Activated CD8-positive, alpha-beta T cell treated with anti-CD3 and anti-CD28 coated beads, Interleukin-2, amount 10 ng/mL, durations not matched to agents 7 days and 5 days (primary cell): ENCODE results near the gene MOB3C. TPM values are rescaled to one million over a fixed set of nuclear protein-coding genes. Genes with fewer than 3 reads are reported as not detected.
"Not testable (repeated sequence)": the region's sequence is repeated elsewhere in the genome, so short reads cannot be mapped to it uniquely, and the experiment has no call there.

Experiments used
- ATAC-seq: fragments of 150-1000 bp; cut with Tn5 transposase; one replicate; pipeline ENCODE4 v1.10.0; 2021; ENCODE audit warnings: moderate library complexity
- CTCF ChIA-PET: fragments of 350-600 bp; sonication (Branson Sonifier 250); formaldehyde crosslinking; loops from one replicate; lab custom pipeline; 2021; ENCODE audit warnings: antibody characterized with exemption; lab: Charles Lee
- POLR2A ChIA-PET: fragments of 350-600 bp; sonication (Branson Sonifier 250); formaldehyde crosslinking; loops from one replicate; lab custom pipeline; 2021; ENCODE audit warnings: antibody characterized with exemption; lab: Charles Lee
- DNase-seq: peaks from one replicate; pipeline ENCODE4 v3.0.0-alpha.2; 2020
- H3K27ac Mint-ChIP-seq: one replicate; pipeline ENCODE4 v1.8.0; 2021; ENCODE audit warnings: mild to moderate bottlenecking, mixed read lengths
- H3K27me3 Mint-ChIP-seq: one replicate; pipeline ENCODE4 v1.8.0; 2021; ENCODE audit warnings: low read depth, mixed read lengths
- H3K36me3 Mint-ChIP-seq: one replicate; pipeline ENCODE4 v1.8.0; 2021; ENCODE audit warnings: low read depth, mixed read lengths
- H3K4me1 Mint-ChIP-seq: one replicate; pipeline ENCODE4 v1.8.0; 2021; ENCODE audit warnings: low read depth, mixed read lengths
- H3K4me3 Mint-ChIP-seq: one replicate; pipeline ENCODE4 v1.8.0; 2021; ENCODE audit warnings: mild to moderate bottlenecking, mixed read lengths
- H3K9me3 Mint-ChIP-seq: one replicate; pipeline ENCODE4 v1.8.0; 2022; ENCODE audit warnings: mixed read lengths; ENCODE audit not compliant: insufficient read depth
- total RNA-seq, 2 experiments: library from RNA; stranded (reverse); gene quantifications; one replicate each; pipeline ENCODE4 v1.2.3, GENCODE V29; 2021

The MOB3C gene
- 10 to 100 TPM; 20.1 to 20.9 TPM for total RNA-seq

DNA sequence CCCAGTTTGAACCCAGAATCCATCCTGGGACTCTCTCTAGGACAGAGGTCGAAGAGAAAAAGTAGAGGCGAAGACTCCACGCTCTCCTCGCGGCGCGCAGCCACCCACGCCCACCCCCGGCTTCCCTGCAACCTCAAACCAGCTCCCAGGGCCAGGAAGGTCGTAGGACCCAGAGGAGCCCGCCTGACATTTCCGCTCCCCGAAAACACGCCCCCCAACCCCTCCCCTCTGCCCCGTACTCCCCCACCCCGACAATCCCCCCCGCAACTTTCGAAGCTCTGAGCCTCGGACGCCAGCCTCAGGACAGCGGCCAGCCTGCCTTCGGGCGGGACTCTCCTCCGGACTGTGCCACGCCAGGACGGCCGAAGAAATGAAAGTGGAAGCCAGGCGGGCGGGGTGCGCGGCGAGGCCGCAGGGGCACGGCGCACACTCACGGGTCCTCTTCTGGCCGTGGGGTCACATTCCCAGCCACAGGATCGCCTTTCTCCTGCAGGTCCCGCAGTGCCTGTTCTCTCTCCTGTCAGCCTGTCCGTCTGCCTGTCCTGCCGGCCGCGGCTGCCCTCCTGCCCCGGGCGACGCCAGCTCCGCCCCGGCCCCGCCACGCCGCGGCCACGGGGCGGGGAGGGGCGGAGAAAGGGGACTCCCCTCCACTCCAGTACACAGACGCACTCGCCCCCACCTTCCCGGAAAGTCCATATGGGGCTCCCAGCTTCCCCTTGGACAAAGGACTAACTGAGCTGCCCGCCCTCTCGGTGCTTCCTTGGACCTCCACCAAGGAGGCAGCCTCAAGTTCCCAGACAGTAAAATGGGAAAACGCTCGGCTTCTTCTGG, at the start of gene MOB3C:
Gene MOB3C (minus strand): TSS at position 535 of the 831 bp plus-strand sequence. CDS start 3,490 bp downstream, outside the sequence.
- ATAC-seq = peak; percentile 77
- Mint-ChIP-seq H3K4me3 (peak within 1 kb of the TSS; percentile 92), H3K9me3 (no peaks in the 10 kb centered on the region), H3K27ac (peak within 1 kb of the TSS; percentile 86), H3K4me1 (peaks cover 68% of the 10 kb centered on the region), H3K36me3 (peaks cover 16% of the 10 kb centered on the region), H3K27me3 (no peaks in the 10 kb centered on the region)
- DNase-seq = peak; percentile 72
- ChIA-PET POLR2A (interaction anchor here (1.0 to 6.7 kb wide), 4 partner anchors 13 to 101 kb away, joined by 3 to 79 read pairs (median 6); partner anchors contain the start of genes ATPAF1 and MKNK1), CTCF (interaction anchor here (0.9 to 2.8 kb wide), 8 partner anchors 9 to 108 kb away, joined by 3 to 19 read pairs (median 4); partner anchors contain the start of genes ATPAF1 and MKNK1)

DNA sequence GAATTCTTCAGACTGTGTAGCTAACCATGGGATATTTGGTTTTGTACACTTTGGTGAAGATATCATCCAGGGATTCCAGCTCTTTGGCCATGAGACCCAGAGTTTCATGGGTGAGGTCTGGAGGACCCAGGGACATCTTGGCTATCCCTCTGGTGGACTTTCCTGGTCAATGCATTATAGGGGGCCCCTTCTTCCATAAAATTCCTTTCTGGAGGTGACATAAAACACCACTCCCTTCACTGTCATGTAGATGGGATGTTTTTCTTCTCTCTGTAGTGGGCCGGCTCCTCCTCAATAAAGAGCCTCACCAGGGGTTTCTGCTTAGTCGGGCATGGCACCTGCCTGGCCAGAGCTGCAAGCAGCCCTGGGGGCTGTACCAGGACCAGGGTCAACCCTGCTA, 49.4 kb upstream of the MOB3C start:
- Mint-ChIP-seq H3K4me1 (peaks cover 15% of the 10 kb centered on the region), H3K4me3 (no peak overlapping the region), H3K36me3 (peaks cover 21% of the 10 kb centered on the region), H3K27ac (no peak overlapping the region), H3K27me3 (no peaks in the 10 kb centered on the region), H3K9me3 (no peaks in the 10 kb centered on the region)
- POLR2A ChIA-PET = no interaction called here
- ATAC-seq (no peak), DNase-seq (no peak)
- CTCF ChIA-PET = interaction anchor here (0.9 to 2.5 kb wide), 3 partner anchors 10 to 50 kb away, joined by 3 to 15 read pairs (median 3); no protein-coding TSS in a partner anchor

DNA sequence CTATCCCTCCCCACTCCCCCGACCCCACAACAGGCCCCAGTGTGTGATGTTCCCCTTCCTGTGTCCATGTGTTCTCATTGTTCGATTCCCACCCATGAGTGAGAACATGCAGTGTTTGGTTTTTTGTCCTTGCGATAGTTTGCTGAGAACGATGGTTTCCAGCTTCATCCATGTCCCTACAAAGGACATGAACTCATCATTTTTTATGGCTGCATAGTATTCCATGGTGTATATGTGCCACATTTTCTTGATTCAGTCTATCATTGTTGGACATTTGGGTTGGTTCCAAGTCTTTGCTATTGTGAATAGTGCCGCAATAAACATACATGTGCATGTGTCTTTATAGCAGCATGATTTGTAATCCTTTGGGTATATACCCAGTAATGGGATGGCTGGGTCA, 46.3 kb upstream of the MOB3C start:
- ATAC-seq, H3K27ac Mint-ChIP-seq, DNase-seq, POLR2A ChIA-PET, CTCF ChIA-PET, H3K4me3 Mint-ChIP-seq, H3K9me3 Mint-ChIP-seq, H3K27me3 Mint-ChIP-seq: not testable (repeated sequence)
- peaks cover 27% of the 10 kb centered on the region for H3K36me3 Mint-ChIP-seq
- H3K4me1 Mint-ChIP-seq = peaks cover 21% of the 10 kb centered on the region

DNA sequence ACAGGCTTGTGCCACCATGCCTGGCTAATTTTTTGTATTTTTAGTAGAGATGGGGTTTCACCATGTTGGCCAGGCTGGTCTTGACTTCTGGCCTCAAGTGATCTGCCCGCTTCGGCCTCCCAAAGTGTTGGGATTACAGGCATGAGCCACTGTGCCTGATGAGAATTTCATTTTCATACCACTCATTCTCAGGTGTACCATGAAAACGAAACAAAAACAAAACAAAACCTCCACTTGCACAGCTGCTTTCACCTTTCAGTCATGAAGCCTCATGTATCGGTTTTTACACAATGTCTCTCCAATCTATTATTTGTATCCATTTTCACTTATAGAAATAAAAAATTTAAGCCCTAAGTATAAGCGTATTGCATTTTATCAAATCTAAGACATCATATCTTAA, 43.5 kb upstream of the MOB3C start:
- CTCF ChIA-PET = interaction anchor here (1.1 kb wide), 1 partner anchor 111 kb away, joined by 3 read pairs; no protein-coding TSS in a partner anchor
- H3K9me3 Mint-ChIP-seq, H3K27me3 Mint-ChIP-seq, DNase-seq, POLR2A ChIA-PET, H3K4me3 Mint-ChIP-seq, H3K4me1 Mint-ChIP-seq, H3K27ac Mint-ChIP-seq, ATAC-seq: not testable (repeated sequence)
- H3K36me3 Mint-ChIP-seq = peaks cover 45% of the 10 kb centered on the region

DNA sequence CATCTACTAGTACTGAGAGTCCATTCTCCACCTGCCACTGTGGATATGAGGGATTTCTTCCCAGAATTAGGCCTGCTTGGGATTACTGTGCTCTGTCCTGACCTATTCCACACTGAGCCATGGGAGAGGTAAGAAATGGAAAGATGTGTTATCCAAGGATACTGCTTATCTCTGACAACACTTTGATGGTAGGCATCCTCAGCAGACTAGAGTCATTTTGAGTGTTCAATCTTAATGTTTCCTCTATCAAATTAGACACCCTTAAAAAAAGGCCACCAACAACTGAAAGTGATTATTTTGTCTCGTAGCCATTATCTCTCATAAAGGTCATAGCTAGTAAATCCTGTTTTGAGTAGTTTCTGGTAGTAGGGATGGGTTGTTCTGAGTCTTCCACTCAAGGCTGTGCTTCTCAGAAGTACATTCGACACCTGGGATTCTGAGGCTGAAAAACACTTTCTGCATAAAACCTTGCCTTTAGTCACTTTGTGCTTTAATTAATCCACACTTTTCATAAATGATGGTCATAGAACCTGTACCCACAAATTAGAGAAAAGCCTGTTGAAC, 42.8 kb upstream of the MOB3C start:
- Mint-ChIP-seq H3K27me3 (no peaks in the 10 kb centered on the region), H3K36me3 (peaks cover 46% of the 10 kb centered on the region), H3K4me3 (no peak overlapping the region), H3K27ac (no peak overlapping the region), H3K9me3 (peaks cover 6% of the 10 kb centered on the region), H3K4me1 (peaks cover 10% of the 10 kb centered on the region)
- no peak for ATAC-seq
- ChIA-PET POLR2A (no interaction called here), CTCF (interaction anchor here (1.1 kb wide), 1 partner anchor 110 kb away, joined by 3 read pairs; no protein-coding TSS in a partner anchor)
- no peak for DNase-seq

DNA sequence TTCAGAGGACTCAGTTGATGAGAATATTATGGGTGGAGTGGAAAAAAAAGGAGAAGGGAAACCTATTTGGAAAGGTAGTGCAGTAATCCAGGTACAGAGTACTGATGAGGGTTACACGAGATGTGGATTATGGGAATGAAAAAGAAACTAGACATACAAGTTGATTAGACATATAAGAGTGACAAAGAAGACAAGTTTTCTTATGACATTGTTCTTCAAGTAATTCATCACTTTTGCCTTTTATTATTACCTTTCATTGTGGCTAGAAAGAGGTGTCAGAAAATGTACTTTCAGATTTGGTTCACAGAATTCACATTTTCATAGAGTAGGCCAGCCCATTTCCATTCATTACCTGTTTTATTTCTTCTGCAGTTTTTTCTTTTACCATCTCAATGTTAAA, 41.2 kb upstream of the MOB3C start:
- Mint-ChIP-seq H3K4me1 (peaks cover 10% of the 10 kb centered on the region), H3K27me3 (no peaks in the 10 kb centered on the region), H3K4me3 (no peak overlapping the region), H3K36me3 (peaks cover 38% of the 10 kb centered on the region), H3K27ac (no peak overlapping the region), H3K9me3 (peaks cover 6% of the 10 kb centered on the region)
- DNase-seq (no peak), ATAC-seq (no peak)
- ChIA-PET POLR2A (no interaction called here), CTCF (interaction anchor here (1.3 to 1.5 kb wide), 2 partner anchors 10 to 18 kb away, joined by 3 to 6 read pairs; partner anchors contain the start of gene ATPAF1)

DNA sequence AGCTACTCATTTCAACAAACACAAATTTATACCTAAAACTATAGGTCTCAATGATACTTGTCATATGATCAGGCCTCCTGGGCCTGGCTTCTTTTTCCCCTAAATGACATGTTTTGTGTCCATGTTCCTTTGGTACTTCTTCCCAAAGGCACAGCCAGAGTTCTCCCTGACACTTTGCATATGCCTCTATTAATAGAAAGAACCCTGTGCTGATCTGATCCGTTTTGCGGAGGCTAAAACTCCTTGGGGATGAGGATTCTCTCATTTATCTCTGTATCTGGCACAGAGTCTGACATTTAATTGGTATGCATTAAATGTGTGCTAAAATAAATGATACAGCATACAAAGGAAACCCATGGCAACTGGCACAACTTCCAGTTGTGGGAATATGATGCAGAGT, 40.0 kb upstream of the MOB3C start:
- peaks cover 43% of the 10 kb centered on the region for H3K36me3 Mint-ChIP-seq
- CTCF ChIA-PET = interaction anchor here (1.3 to 1.5 kb wide), 2 partner anchors 11 to 19 kb away, joined by 3 to 6 read pairs; partner anchors contain the start of gene ATPAF1
- H3K27ac Mint-ChIP-seq = no peak overlapping the region
- DNase-seq (no peak), ATAC-seq (no peak)
- POLR2A ChIA-PET = no interaction called here
- no peaks in the 10 kb centered on the region for H3K27me3 Mint-ChIP-seq
- H3K4me1 Mint-ChIP-seq = peaks cover 10% of the 10 kb centered on the region
- peaks cover 6% of the 10 kb centered on the region for H3K9me3 Mint-ChIP-seq
- H3K4me3 Mint-ChIP-seq = no peak overlapping the region

DNA sequence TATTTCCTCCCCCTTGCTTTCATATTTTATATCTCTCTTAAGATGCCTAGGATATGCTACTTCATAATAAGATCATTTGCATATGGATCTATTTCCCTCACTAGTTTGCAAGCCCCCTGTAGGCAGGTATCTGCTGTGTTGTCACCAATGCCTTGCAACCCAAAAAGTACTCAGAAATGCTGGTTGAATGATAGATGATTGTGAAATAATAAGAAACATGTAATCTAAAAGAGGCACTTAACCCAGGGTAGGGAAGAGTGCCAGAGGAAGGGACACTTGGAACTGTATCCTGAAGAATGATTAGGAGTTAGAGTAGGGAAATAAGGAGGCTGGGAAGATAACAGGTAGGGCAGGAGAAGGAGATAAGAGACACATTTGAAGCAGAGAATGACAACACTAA, 39.2 kb upstream of the MOB3C start:
- H3K27ac Mint-ChIP-seq = no peak overlapping the region
- DNase-seq = no peak
- H3K27me3 Mint-ChIP-seq = no peaks in the 10 kb centered on the region
- H3K4me1 Mint-ChIP-seq = peaks cover 10% of the 10 kb centered on the region
- no peak for ATAC-seq
- ChIA-PET CTCF (no interaction called here), POLR2A (no interaction called here)
- peaks cover 6% of the 10 kb centered on the region for H3K9me3 Mint-ChIP-seq
- no peak overlapping the region for H3K4me3 Mint-ChIP-seq
- H3K36me3 Mint-ChIP-seq = peaks cover 47% of the 10 kb centered on the region

DNA sequence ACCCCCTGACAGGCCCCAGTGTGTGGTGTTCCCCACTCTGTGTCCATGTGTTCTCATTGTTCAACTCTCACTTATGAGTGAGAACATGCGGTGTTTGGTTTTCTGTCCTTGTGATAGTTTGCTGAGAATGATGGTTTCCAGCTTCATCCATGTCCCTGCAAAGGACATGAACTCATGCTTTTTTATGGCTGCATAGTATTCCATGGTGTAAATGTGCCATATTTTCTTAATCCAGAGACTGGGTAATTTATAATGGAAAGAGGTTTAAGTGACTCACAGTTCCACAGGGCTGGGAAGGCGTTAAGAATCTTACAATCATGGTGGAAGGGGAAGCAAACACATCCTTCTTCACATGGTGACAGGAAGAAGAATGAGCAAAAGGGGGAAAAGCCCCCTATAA, 38.1 kb upstream of the MOB3C start:
- POLR2A ChIA-PET, H3K4me3 Mint-ChIP-seq: not testable (repeated sequence)
- H3K36me3 Mint-ChIP-seq = peaks cover 57% of the 10 kb centered on the region

DNA sequence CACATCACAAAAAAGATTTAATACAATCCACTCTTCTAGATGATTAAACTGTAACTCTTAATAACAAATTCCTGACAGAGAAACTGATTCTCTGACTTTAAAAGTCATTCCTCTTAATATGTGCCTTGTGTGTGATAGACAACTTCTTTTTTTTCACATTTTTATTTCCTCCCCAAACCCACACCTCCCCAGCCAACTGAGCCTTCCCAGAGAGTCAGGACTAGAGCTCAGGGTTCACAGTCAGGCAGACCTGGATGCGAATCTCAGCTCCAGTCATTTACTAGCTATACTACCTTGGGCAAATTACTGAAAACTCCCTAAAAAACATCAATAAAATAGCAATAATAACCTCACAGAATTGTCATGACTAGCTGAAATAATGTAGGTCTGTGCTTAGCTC, 37.4 kb upstream of the MOB3C start:
- no peak for DNase-seq
- Mint-ChIP-seq H3K27me3 (no peaks in the 10 kb centered on the region), H3K36me3 (peaks cover 58% of the 10 kb centered on the region), H3K27ac (no peak overlapping the region), H3K9me3 (peaks cover 6% of the 10 kb centered on the region), H3K4me3 (no peak overlapping the region), H3K4me1 (peaks cover 4% of the 10 kb centered on the region)
- no peak for ATAC-seq
- ChIA-PET POLR2A (interaction anchor here (1.4 kb wide), 1 partner anchor 31 kb away, joined by 3 read pairs; no protein-coding TSS in a partner anchor), CTCF (interaction anchor here (1.2 kb wide), 1 partner anchor 18 kb away, joined by 3 read pairs; no protein-coding TSS in a partner anchor)

More for the DNA sequence above, 38.1 kb upstream of the MOB3C start:
- ATAC-seq, CTCF ChIA-PET, H3K9me3 Mint-ChIP-seq, H3K27ac Mint-ChIP-seq, H3K4me1 Mint-ChIP-seq, H3K27me3 Mint-ChIP-seq, DNase-seq: not testable (repeated sequence)

DNA sequence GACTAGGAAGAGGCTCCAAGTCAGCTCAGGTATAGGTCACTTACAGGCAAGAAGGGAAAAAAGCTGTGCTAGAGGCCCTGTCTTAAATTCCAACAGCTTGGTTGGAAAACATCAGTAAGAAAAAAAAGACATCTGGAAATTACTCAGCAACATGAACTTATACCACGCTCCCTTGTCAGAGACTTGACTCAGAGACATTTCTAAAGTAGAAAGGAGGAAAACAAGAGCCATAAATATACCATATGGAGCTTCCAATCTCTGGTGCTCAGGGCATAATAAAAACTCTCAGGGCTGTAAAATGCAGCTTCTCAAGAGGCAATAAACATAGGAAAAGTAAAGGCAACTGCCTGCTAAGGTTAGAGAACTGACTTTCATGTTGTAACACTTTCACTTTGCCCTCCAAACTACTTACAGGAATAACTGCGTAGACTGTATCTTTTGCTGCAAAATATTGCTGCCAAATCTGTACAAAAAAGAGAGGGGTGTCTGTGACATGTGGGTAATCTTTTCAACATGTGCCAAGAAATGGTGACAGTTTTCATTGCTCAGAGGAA, 36.9 kb upstream of the MOB3C start:
- H3K4me3 Mint-ChIP-seq = no peak overlapping the region
- DNase-seq (no peak), ATAC-seq (no peak)
- POLR2A ChIA-PET = interaction anchor here (1.4 kb wide), 1 partner anchor 30 kb away, joined by 3 read pairs; no protein-coding TSS in a partner anchor
- CTCF ChIA-PET = interaction anchor here (1.2 kb wide), 1 partner anchor 17 kb away, joined by 3 read pairs; no protein-coding TSS in a partner anchor
- H3K27ac Mint-ChIP-seq = no peak overlapping the region
- H3K36me3 Mint-ChIP-seq = peaks cover 59% of the 10 kb centered on the region
- peaks cover 6% of the 10 kb centered on the region for H3K9me3 Mint-ChIP-seq
- H3K4me1 Mint-ChIP-seq = peaks cover 4% of the 10 kb centered on the region
- no peaks in the 10 kb centered on the region for H3K27me3 Mint-ChIP-seq
